OCI-LY1 (cell line): ENCODE results near the gene SGPP2.
"Not testable (repeated sequence)": the region's sequence is repeated elsewhere in the genome, so short reads cannot be mapped to it uniquely, and the experiment has no call there.

Experiments used
- H2AFZ ChIP-seq: fragments of 200-600 bp; sonication (generic), shearing (Covaris generic); 2 replicates; pipeline ENCODE4 v1.6.0; 2014; ENCODE audit warnings: antibody characterized with exemption, mild to moderate bottlenecking, low read length
- H3F3A ChIP-seq: fragments of 200-600 bp; sonication (generic), shearing (Covaris generic); 2 replicates; pipeline ENCODE4 v1.6.0; 2014; ENCODE audit warnings: mild to moderate bottlenecking, antibody characterized with exemption, low read length, moderate library complexity; ENCODE audit not compliant: insufficient read depth
- H3K27ac ChIP-seq: fragments of 200-600 bp; sonication (generic); 2 replicates; pipeline ENCODE4 v1.5.1; 2014; ENCODE audit warnings: low read length, mixed run types, mild to moderate bottlenecking, low read depth; ENCODE audit not compliant: poor library complexity, severe bottlenecking
- H3K27me3 ChIP-seq: fragments of 200-600 bp; sonication (generic); 2 replicates; pipeline ENCODE4 v1.6.0; 2014; ENCODE audit warnings: antibody characterized with exemption, mild to moderate bottlenecking, low read length, moderate library complexity; ENCODE audit not compliant: insufficient read depth
- H3K36me3 ChIP-seq: fragments of 200-600 bp; sonication (generic); 2 replicates; pipeline ENCODE4 v1.6.1; 2014; ENCODE audit warnings: mild to moderate bottlenecking, antibody characterized with exemption, low read length, moderate library complexity, mixed read lengths; ENCODE audit not compliant: insufficient read depth
- H3K4me1 ChIP-seq: fragments of 200-600 bp; sonication (generic); 2 replicates; pipeline ENCODE4 v1.5.1; 2014; ENCODE audit warnings: mild to moderate bottlenecking, low read length, moderate library complexity; ENCODE audit not compliant: insufficient read depth, severe bottlenecking
- H3K4me2 ChIP-seq: fragments of 200-600 bp; sonication (generic), shearing (Covaris generic); 2 replicates; pipeline ENCODE4 v1.6.1; 2014; ENCODE audit warnings: low read length
- H3K4me3 ChIP-seq: fragments of 200-600 bp; sonication (generic); 2 replicates; pipeline ENCODE4 v1.5.1; 2014; ENCODE audit warnings: low read length, low read depth, mild to moderate bottlenecking, mixed read lengths; ENCODE audit not compliant: poor library complexity, severe bottlenecking
- H3K79me2 ChIP-seq: fragments of 200-600 bp; shearing (Covaris generic); 2 replicates; pipeline ENCODE4 v1.6.1; 2016; ENCODE audit warnings: mixed run types, low read length, mixed read lengths; ENCODE audit not compliant: insufficient read depth
- H3K9ac ChIP-seq: fragments of 200-600 bp; sonication (generic), shearing (Covaris generic); 2 replicates; pipeline ENCODE4 v1.6.1; 2014; ENCODE audit warnings: mild to moderate bottlenecking, low read length, mixed read lengths
- H3K9me2 ChIP-seq: fragments of 200-600 bp; sonication (generic), shearing (Covaris generic); 2 replicates; pipeline ENCODE4 v1.6.1; 2014; ENCODE audit warnings: low read depth, mild to moderate bottlenecking, low read length, mixed read lengths
- H3K9me3 ChIP-seq: fragments of 200-600 bp; shearing (Covaris generic); 2 replicates; pipeline ENCODE4 v1.6.1; 2014; ENCODE audit warnings: low read length, mixed read lengths
- H4K20me1 ChIP-seq: fragments of 200-600 bp; sonication (generic), shearing (Covaris generic); 2 replicates; pipeline ENCODE4 v1.6.0; 2016; ENCODE audit warnings: mild to moderate bottlenecking, low read length; ENCODE audit not compliant: insufficient read depth
- CTCF ChIP-seq: fragments of 200-600 bp; sonication (generic), shearing (Covaris generic); IDR thresholded peaks from 2 replicates; pipeline ENCODE4 v1.5.1; 2017; ENCODE audit warnings: mild to moderate bottlenecking, antibody characterized with exemption, low read length, moderate library complexity, mixed read lengths
- EZH2 ChIP-seq: fragments of 200-600 bp; sonication (generic), shearing (Covaris generic); IDR thresholded peaks from 2 replicates; pipeline ENCODE4 v1.8.0; 2017; ENCODE audit warnings: borderline replicate concordance, mixed run types, mild to moderate bottlenecking, antibody characterized with exemption, low read length, moderate library complexity, mixed read lengths

The SGPP2 gene

GRCh38 chr2:222404151-222404905 lies 20.0 kb upstream of the SGPP2 start:
- Histone ChIP-seq H3K36me3 (no peaks in the 10 kb centered on the region), H3F3A (no peaks in the 10 kb centered on the region), H3K79me2 (no peaks in the 10 kb centered on the region), H3K27ac (no peak overlapping the region), H3K27me3 (no peaks in the 10 kb centered on the region), H3K9me3 (no peaks in the 10 kb centered on the region), H3K4me3 (no peak overlapping the region), H4K20me1 (no peaks in the 10 kb centered on the region), H3K9ac (no peak overlapping the region), H3K4me2 (no peak overlapping the region), H3K4me1 (no peaks in the 10 kb centered on the region), H2AFZ (no peak overlapping the region), H3K9me2 (no peaks in the 10 kb centered on the region)
- TF ChIP-seq CTCF (no peak), EZH2 (no peak)

- no peaks in the 10 kb centered on the region for H4K20me1 ChIP-seq
- TF ChIP-seq EZH2 (no peak), CTCF (no peak)
Measured at GRCh38 chr2:222408684-222409083, 15.7 kb upstream of the SGPP2 start.

GRCh38 chr2:222410534-222410933 lies 13.8 kb upstream of the SGPP2 start:
- no peaks in the 10 kb centered on the region for H3K27me3 ChIP-seq
- H2AFZ ChIP-seq: no peak overlapping the region
- H3K4me1 ChIP-seq: no peaks in the 10 kb centered on the region
- no peak overlapping the region for H3K4me2 ChIP-seq
- no peaks in the 10 kb centered on the region for H3K79me2 ChIP-seq
- no peaks in the 10 kb centered on the region for H3K36me3 ChIP-seq
- no peaks in the 10 kb centered on the region for H3K9me2 ChIP-seq
- no peaks in the 10 kb centered on the region for H3F3A ChIP-seq
- H3K9ac ChIP-seq: no peak overlapping the region
- no peak overlapping the region for H3K4me3 ChIP-seq
- peaks cover 2% of the 10 kb centered on the region; the same call in 1 of the 2 replicates for H3K9me3 ChIP-seq
- no peaks in the 10 kb centered on the region for H4K20me1 ChIP-seq
- no peak overlapping the region for H3K27ac ChIP-seq
- no peak for TF ChIP-seq CTCF
- no peak for TF ChIP-seq EZH2

More at GRCh38 chr2:222408684-222409083, 15.7 kb upstream of the SGPP2 start:
- Histone ChIP-seq H3F3A (no peaks in the 10 kb centered on the region), H3K79me2 (no peaks in the 10 kb centered on the region), H3K9me3 (peaks cover 2% of the 10 kb centered on the region; the same call in 1 of the 2 replicates), H3K27ac (no peak overlapping the region), H3K27me3 (no peaks in the 10 kb centered on the region), H3K4me3 (no peak overlapping the region), H3K36me3 (no peaks in the 10 kb centered on the region), H3K4me1 (no peaks in the 10 kb centered on the region), H2AFZ (no peak overlapping the region), H3K9ac (no peak overlapping the region), H3K4me2 (no peak overlapping the region), H3K9me2 (no peaks in the 10 kb centered on the region)

- not testable (repeated sequence) for H3F3A ChIP-seq, H3K36me3 ChIP-seq, H2AFZ ChIP-seq, H3K79me2 ChIP-seq, H3K27me3 ChIP-seq, H3K4me2 ChIP-seq, H3K9ac ChIP-seq, H3K9me3 ChIP-seq, H3K9me2 ChIP-seq, H4K20me1 ChIP-seq, H3K27ac ChIP-seq, H3K4me3 ChIP-seq, H3K4me1 ChIP-seq
Measured at GRCh38 chr2:222412334-222412733, 12.0 kb upstream of the SGPP2 start.
